Activated CD8-positive, alpha-beta T cell treated with anti-CD3 and anti-CD28 coated beads for 36 hours (primary cell): ENCODE measurements around the gene HOXD10. TPM values are rescaled to one million over a fixed set of nuclear protein-coding genes. Genes with fewer than 3 reads are reported as not detected.

Source experiments
- ATAC-seq: fragments of 200-7000 bp; cut with Tn5 transposase; one replicate; pipeline ENCODE4 v1.10.0; 2021; ENCODE audit warnings: mild to moderate bottlenecking, moderate library complexity
- CTCF ChIA-PET: fragments of 350-600 bp; sonication (Branson Sonifier 250); formaldehyde crosslinking; loops from one replicate; lab custom pipeline; 2021; ENCODE audit warnings: antibody characterized with exemption; lab: Charles Lee
- POLR2A ChIA-PET: fragments of 350-600 bp; sonication (Branson Sonifier 250); formaldehyde crosslinking; loops from one replicate; lab custom pipeline; 2021; ENCODE audit warnings: antibody characterized with exemption; lab: Charles Lee
- DNase-seq: peaks from one replicate; pipeline ENCODE4 v3.0.0-alpha.2; 2020
- H3K27ac Mint-ChIP-seq: one replicate; pipeline ENCODE4 v1.8.0; 2021; ENCODE audit warnings: mild to moderate bottlenecking, mixed read lengths
- H3K27me3 Mint-ChIP-seq: one replicate; pipeline ENCODE4 v1.8.0; 2021; ENCODE audit warnings: mixed read lengths
- H3K36me3 Mint-ChIP-seq: one replicate; pipeline ENCODE4 v1.8.0; 2021; ENCODE audit warnings: low read depth, mixed read lengths
- H3K4me1 Mint-ChIP-seq: one replicate; pipeline ENCODE4 v1.8.0; 2021; ENCODE audit warnings: low read depth, mixed read lengths
- H3K4me3 Mint-ChIP-seq: one replicate; pipeline ENCODE4 v1.8.0; 2021; ENCODE audit warnings: mild to moderate bottlenecking, moderate library complexity, mixed read lengths
- H3K9me3 Mint-ChIP-seq: one replicate; pipeline ENCODE4 v1.8.0; 2021; ENCODE audit warnings: mixed read lengths
- intact Hi-C: fragments of 100-400 bp; cut with micrococcal nuclease; formaldehyde crosslinking; loops from one replicate; pipeline ENCODE4 v1.10.0; 2022
- total RNA-seq, 2 experiments: library from RNA; stranded (reverse); gene quantifications; one replicate each; pipeline ENCODE4 v1.2.3, GENCODE V29; 2021
- TF ChIP-seq, protein P1 (sequence below): fragments of 200-600 bp; IDR thresholded peaks from one replicate; pipeline ENCODE4 v1.8.0; 2022; ENCODE audit warnings: antibody characterized with exemption, mild to moderate bottlenecking

Gene HOXD10
- total RNA-seq, 2 experiments from 2014 or later: not detected

DNA sequence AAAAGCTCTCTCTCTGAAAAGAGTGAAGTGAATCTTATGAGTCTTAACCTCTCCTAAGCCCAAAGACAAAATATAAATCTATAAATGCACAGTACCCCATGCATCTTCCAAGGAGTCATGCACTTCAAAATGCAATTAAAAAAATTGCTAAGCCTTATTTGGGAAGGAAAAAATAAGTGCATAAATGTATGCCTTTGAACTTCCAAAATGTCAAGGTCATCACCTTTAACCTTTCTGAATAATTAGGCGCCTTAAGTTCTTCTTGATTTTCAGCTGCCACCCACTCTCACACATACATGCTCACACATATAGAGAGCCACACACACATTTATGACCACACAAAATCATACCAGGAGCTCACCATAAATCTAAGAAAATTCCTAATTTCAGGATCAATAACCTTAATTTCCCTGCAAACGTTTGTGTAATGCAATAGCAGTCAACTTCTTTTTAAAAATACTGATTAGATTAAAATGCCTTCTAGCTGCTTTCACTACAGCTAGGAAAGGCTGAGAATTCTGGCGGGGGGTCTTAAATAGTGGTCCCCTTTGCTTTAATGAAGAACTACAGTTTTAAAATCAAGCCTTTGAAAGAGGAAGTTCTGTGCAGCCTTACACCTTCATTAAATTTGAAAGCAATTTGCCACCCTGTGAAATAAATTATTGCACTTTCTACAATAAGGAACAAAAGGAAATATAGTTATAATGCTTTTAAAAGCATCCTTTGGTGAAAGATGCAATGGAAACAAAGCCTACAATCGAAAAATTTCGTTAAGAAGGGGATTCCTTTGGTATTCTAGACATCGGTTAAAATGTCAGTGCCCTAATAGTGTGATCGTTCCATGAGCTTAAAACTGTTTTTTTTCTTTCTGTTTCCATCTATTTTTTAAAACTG lies 5.9 kb upstream of the HOXD10 start:
- intact Hi-C loops: no loop called here
- CTCF ChIA-PET: interaction anchor here (0.6 to 2.9 kb wide), 18 partner anchors 9 to 544 kb away, joined by 3 to 28 read pairs (median 5); no protein-coding TSS in a partner anchor

DNA sequence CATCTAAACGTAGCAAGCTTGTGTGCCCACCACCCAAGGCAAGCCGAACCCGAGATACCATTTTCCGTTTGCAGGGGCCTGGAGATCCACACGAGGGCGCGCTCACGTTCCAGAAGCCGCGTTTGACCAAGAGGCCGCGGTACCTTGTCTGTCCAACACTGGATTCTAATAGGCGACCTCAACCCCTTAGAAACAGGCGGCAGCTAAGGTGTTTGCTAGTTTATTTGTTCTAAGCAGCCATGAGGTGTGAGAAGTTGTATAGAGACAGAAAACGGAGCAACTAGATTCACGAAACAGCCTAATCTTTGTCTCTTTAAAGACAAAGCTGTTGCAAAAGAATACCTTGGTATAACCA lies 5.3 kb upstream of the HOXD10 start:
- ChIA-PET POLR2A (no interaction called here), CTCF (interaction anchor here (0.6 to 2.9 kb wide), 18 partner anchors 9 to 543 kb away, joined by 3 to 28 read pairs (median 5); no protein-coding TSS in a partner anchor)
- ATAC-seq (no peak), DNase-seq (peak; percentile 54)
- H3K27me3 Mint-ChIP-seq: peaks cover 81% of the 10 kb centered on the region
- intact Hi-C loops: no loop called here
- no peak overlapping the region for H3K27ac Mint-ChIP-seq
- TF ChIP-seq, protein P1, sequence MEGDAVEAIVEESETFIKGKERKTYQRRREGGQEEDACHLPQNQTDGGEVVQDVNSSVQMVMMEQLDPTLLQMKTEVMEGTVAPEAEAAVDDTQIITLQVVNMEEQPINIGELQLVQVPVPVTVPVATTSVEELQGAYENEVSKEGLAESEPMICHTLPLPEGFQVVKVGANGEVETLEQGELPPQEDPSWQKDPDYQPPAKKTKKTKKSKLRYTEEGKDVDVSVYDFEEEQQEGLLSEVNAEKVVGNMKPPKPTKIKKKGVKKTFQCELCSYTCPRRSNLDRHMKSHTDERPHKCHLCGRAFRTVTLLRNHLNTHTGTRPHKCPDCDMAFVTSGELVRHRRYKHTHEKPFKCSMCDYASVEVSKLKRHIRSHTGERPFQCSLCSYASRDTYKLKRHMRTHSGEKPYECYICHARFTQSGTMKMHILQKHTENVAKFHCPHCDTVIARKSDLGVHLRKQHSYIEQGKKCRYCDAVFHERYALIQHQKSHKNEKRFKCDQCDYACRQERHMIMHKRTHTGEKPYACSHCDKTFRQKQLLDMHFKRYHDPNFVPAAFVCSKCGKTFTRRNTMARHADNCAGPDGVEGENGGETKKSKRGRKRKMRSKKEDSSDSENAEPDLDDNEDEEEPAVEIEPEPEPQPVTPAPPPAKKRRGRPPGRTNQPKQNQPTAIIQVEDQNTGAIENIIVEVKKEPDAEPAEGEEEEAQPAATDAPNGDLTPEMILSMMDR: peak; percentile 45
- H3K4me1 Mint-ChIP-seq: peaks cover 13% of the 10 kb centered on the region
- H3K36me3 Mint-ChIP-seq: peaks cover 3% of the 10 kb centered on the region
- no peak overlapping the region for H3K4me3 Mint-ChIP-seq
- H3K9me3 Mint-ChIP-seq: peaks cover 2% of the 10 kb centered on the region

More for the DNA sequence above, 5.9 kb upstream of the HOXD10 start:
- Mint-ChIP-seq H3K4me1 (peaks cover 16% of the 10 kb centered on the region), H3K27ac (no peak overlapping the region), H3K4me3 (no peak overlapping the region), H3K27me3 (peaks cover 82% of the 10 kb centered on the region), H3K9me3 (peaks cover 2% of the 10 kb centered on the region), H3K36me3 (peaks cover 3% of the 10 kb centered on the region)
- TF ChIP-seq, protein P1: no peak
- ATAC-seq: no peak
- POLR2A ChIA-PET: no interaction called here
- no peak for DNase-seq

DNA sequence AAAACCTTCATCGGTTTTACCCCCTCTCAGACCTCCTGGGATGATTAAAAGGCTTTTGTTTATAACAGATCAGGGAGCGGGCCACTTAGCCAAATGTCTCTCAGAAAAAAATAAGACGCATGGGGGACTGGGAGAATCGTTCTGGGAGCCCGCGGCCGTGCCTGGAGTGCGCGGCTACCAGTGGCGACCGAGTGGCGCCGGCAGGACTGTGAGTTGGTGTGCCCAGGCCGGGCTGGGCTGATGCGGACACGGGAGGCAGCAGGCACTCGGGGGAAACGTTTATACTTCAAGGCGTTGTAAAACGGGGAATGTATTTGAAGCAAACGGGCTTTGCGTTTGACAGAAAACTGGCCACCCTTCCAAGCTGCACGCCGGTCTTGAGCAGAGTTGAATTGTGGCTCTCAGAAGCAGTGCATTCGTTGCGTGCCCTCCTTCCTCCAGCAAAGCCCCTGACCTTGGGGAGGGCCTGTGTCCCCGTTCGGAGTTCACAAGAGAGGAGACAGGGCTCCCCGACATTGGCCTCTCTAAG lies 4.7 kb upstream of the HOXD10 start:
- Mint-ChIP-seq H3K9me3 (peaks cover 4% of the 10 kb centered on the region), H3K36me3 (peaks cover 3% of the 10 kb centered on the region), H3K27ac (no peak overlapping the region), H3K27me3 (peaks cover 84% of the 10 kb centered on the region), H3K4me3 (no peak overlapping the region), H3K4me1 (peaks cover 11% of the 10 kb centered on the region)
- ATAC-seq: no peak
- CTCF ChIA-PET: interaction anchor here (1.3 to 2.9 kb wide), 8 partner anchors 15 to 525 kb away, joined by 4 to 28 read pairs (median 7); no protein-coding TSS in a partner anchor
- intact Hi-C loops: no loop called here
- DNase-seq: no peak
- TF ChIP-seq, protein P1: no peak
- POLR2A ChIA-PET: no interaction called here

- no peak for DNase-seq
- Mint-ChIP-seq H3K4me1 (peaks cover 8% of the 10 kb centered on the region), H3K27me3 (peaks cover 85% of the 10 kb centered on the region), H3K36me3 (peaks cover 3% of the 10 kb centered on the region), H3K9me3 (peaks cover 4% of the 10 kb centered on the region), H3K4me3 (no peak overlapping the region), H3K27ac (no peak overlapping the region)
- no peak for ATAC-seq
- intact Hi-C loops: no loop called here
- CTCF ChIA-PET: interaction anchor here (1.2 to 5.2 kb wide), 5 partner anchors 14 to 31 kb away, joined by 3 to 28 read pairs (median 21); no protein-coding TSS in a partner anchor
- TF ChIP-seq, protein P1: no peak
- POLR2A ChIA-PET: no interaction called here
Measured at GRCh38 chr2:176112375-176113302, 3.9 kb upstream of the HOXD10 start.
